ENCODE data around the gene NEDD9. TPM values are rescaled to one million over a fixed set of nuclear protein-coding genes. Genes with fewer than 3 reads are reported as not detected.

NEDD9 gene
- total and polyA plus RNA-seq, 2 of the 13 experiments (the other 11 are each of a cell fraction or from before 2014, with no cell fraction given): 27.1 to 389 TPM

- TF ChIP-seq, protein P1, sequence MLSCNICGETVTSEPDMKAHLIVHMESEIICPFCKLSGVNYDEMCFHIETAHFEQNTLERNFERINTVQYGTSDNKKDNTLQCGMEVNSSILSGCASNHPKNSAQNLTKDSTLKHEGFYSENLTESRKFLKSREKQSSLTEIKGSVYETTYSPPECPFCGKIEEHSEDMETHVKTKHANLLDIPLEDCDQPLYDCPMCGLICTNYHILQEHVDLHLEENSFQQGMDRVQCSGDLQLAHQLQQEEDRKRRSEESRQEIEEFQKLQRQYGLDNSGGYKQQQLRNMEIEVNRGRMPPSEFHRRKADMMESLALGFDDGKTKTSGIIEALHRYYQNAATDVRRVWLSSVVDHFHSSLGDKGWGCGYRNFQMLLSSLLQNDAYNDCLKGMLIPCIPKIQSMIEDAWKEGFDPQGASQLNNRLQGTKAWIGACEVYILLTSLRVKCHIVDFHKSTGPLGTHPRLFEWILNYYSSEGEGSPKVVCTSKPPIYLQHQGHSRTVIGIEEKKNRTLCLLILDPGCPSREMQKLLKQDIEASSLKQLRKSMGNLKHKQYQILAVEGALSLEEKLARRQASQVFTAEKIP (CRISPR knock-in tag; IDR thresholded peaks at IDR 0.05; ENCODE audit: borderline replicate concordance): no peak
- TF ChIP-seq ATF7 (IDR thresholded peaks at IDR 0.05) (peak; percentile 82), ATF7 (CRISPR knock-in tag; IDR thresholded peaks at IDR 0.05) (peak; percentile 6; the same call in 1 of the 2 replicates), ZSCAN22 (CRISPR knock-in tag; IDR thresholded peaks at IDR 0.05) (no peak), TIGD3 (CRISPR knock-in tag; IDR thresholded peaks at IDR 0.05; ENCODE audit: borderline replicate concordance) (0 out of 2 replicates have a peak, but pooled peaks have one; percentile 54), MAFK (conservative IDR thresholded peaks at IDR 0.05 in 1 of 2, IDR thresholded peaks at IDR 0.05 in 1 of 2; ENCODE audit: low read length in 2 of 2) (no peak), KLF16 (CRISPR knock-in tag; IDR thresholded peaks at IDR 0.05) (peak in 1 of 2 experiments; percentile 21; a peak in 1 of 4 replicates), PITX1 (CRISPR knock-in tag; IDR thresholded peaks at IDR 0.05) (0 out of 2 replicates have a peak, but pooled peaks have one; percentile 12), ZNF431 (CRISPR knock-in tag; IDR thresholded peaks at IDR 0.05; ENCODE audit: borderline replicate concordance, low read depth) (no peak), ZNF18 (CRISPR knock-in tag; IDR thresholded peaks at IDR 0.05; ENCODE audit: insufficient replicate concordance) (peak; percentile 11)
Measured at GRCh38 chr6:11241154-11241792, 8.8 kb upstream of the NEDD9 start (continued).

Measured in HepG2 (cell line).